SJCRH30 (cell line): Measurements from ENCODE around the gene COL12A1. TPM values are rescaled to one million over a fixed set of nuclear protein-coding genes. Genes with fewer than 3 reads are reported as not detected.
A peak's percentile ranks its signal among the peaks of the same experiment; 100 is the strongest.

Source experiments
- DNase-seq, 2 experiments: peaks; one replicate each; pipeline ENCODE4 v3.0.0-alpha.2; 2015 to 2020
- H3K27ac ChIP-seq: fragments of 250-450 bp; sonication (Bioruptor Pico); 2 replicates; pipeline ENCODE4 v1.5.1; 2020; ENCODE audit warnings: mild to moderate bottlenecking, moderate library complexity
- H3K27me3 ChIP-seq: fragments of 250-450 bp; sonication (Bioruptor Pico); 2 replicates; pipeline ENCODE4 v1.5.1; 2020; ENCODE audit warnings: mild to moderate bottlenecking, moderate library complexity
- H3K36me3 ChIP-seq: fragments of 250-450 bp; sonication (Bioruptor Pico); 2 replicates; pipeline ENCODE4 v1.5.1; 2020; ENCODE audit warnings: mild to moderate bottlenecking, moderate library complexity
- H3K4me1 ChIP-seq: fragments of 250-450 bp; sonication (Bioruptor Pico); 2 replicates; pipeline ENCODE4 v1.5.1; 2020; ENCODE audit warnings: mild to moderate bottlenecking, moderate library complexity
- H3K4me3 ChIP-seq: fragments of 250-450 bp; sonication (Bioruptor Pico); 2 replicates; pipeline ENCODE4 v1.5.1; 2020; ENCODE audit warnings: mild to moderate bottlenecking, moderate library complexity
- H3K9me3 ChIP-seq: fragments of 250-450 bp; sonication (Bioruptor Pico); replicated peaks from 2 replicates; pipeline ENCODE4 v1.5.1; 2020; ENCODE audit warnings: mild to moderate bottlenecking, moderate library complexity
- total RNA-seq: library from RNA; depleted of rRNA; stranded (reverse); fragments of >200 nt; shearing (Covaris generic); gene quantifications from 2 replicates; pipeline ENCODE4 v1.2.3, GENCODE V29; 2014; rRNA removed

The COL12A1 gene
- 60.8 and 62.1 TPM in 2 replicates for total RNA-seq

- Histone ChIP-seq H3K27me3 (no peaks in the 10 kb centered on the region), H3K27ac (peak within 1 kb of the TSS; percentile 80), H3K4me1 (peaks cover 7% of the 10 kb centered on the region; the same call in 1 of the 2 replicates), H3K9me3 (no peaks in the 10 kb centered on the region), H3K4me3 (peak within 1 kb of the TSS; percentile 77), H3K36me3 (no peaks in the 10 kb centered on the region)
- peak; percentile 88 to 92 for DNase-seq
Measured at GRCh38 chr6:75205776-75206575, at the start of gene COL12A1. Gene COL12A1 (minus strand): TSS chr6:75206053. CDS start chr6:75202792, 3,261 bp downstream.

DNA sequence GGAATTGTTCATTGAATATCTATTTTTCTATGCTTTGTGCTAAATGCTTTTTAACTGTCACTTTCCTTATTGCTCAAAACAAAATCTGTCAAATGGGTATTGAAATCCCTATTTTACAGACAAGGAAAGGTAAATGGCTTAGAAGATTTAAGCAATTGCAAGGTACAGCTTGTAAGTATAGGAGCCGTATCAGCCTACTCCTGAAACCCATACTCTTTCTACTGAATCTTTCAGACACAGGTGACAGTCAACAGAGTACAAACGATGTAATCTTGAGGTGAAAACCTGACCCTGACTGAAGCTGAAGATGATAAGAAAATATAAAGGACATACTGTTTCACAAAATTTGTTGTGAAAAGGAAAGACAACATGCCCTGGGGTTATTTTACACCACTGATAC lies 44.7 kb upstream of the COL12A1 start:
- H3K27ac ChIP-seq: no peak overlapping the region
- peaks cover 9% of the 10 kb centered on the region; the same call in 1 of the 2 replicates for H3K36me3 ChIP-seq
- H3K27me3 ChIP-seq: no peaks in the 10 kb centered on the region
- no peaks in the 10 kb centered on the region for H3K9me3 ChIP-seq
- no peak for DNase-seq
- no peak overlapping the region for H3K4me3 ChIP-seq
- H3K4me1 ChIP-seq: no peaks in the 10 kb centered on the region

GRCh38 chr6:75249837-75250236 lies 44.0 kb upstream of the COL12A1 start:
- no peak overlapping the region for H3K4me3 ChIP-seq
- H3K4me1 ChIP-seq: no peaks in the 10 kb centered on the region
- no peaks in the 10 kb centered on the region for H3K9me3 ChIP-seq
- peaks cover 6% of the 10 kb centered on the region; the same call in 1 of the 2 replicates for H3K36me3 ChIP-seq
- no peak for DNase-seq
- H3K27ac ChIP-seq: no peak overlapping the region
- H3K27me3 ChIP-seq: no peaks in the 10 kb centered on the region

DNA sequence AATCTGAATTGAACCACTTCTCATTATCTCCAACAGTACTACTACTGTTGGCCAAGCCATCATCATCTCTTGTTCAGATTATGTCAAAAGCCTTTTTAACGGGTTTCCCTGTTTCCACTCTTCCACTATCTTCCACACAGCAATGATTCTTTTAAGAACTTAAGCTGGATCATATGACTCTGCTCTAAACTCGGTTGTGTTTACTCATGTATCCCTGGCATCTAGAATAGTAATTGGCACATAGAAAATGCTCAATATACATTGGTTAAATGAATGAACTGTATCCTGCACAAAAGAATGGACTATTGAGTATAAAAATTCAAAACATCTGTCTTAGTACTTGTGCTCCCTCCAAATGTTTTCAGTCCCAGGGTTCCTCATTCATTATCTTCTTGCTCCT lies 40.5 kb upstream of the COL12A1 start:
- DNase-seq: no peak
- no peaks in the 10 kb centered on the region for H3K9me3 ChIP-seq
- no peaks in the 10 kb centered on the region for H3K36me3 ChIP-seq
- no peaks in the 10 kb centered on the region for H3K4me1 ChIP-seq
- H3K27me3 ChIP-seq: no peaks in the 10 kb centered on the region
- no peak overlapping the region for H3K27ac ChIP-seq
- no peak overlapping the region for H3K4me3 ChIP-seq

GRCh38 chr6:75244063-75244584 lies 38.3 kb upstream of the COL12A1 start:
- H3K4me1 ChIP-seq: no peaks in the 10 kb centered on the region
- peaks cover 16% of the 10 kb centered on the region for H3K36me3 ChIP-seq
- no peaks in the 10 kb centered on the region for H3K9me3 ChIP-seq
- no peaks in the 10 kb centered on the region for H3K27me3 ChIP-seq
- peak overlapping the region; percentile 72 for H3K27ac ChIP-seq
- H3K4me3 ChIP-seq: peak overlapping the region; percentile 73
- no peak for DNase-seq

GRCh38 chr6:75243333-75244062 lies 37.6 kb upstream of the COL12A1 start, which contains the start of gene COX7A2:
Gene COX7A2 (minus strand): TSS chr6:75243801. CDS start chr6:75243734, 67 bp downstream.
- DNase-seq: peak; percentile 91 to 97
- H3K27ac ChIP-seq: peak within 1 kb of the TSS; percentile 72
- peaks cover 21% of the 10 kb centered on the region for H3K36me3 ChIP-seq
- H3K27me3 ChIP-seq: no peaks in the 10 kb centered on the region
- no peaks in the 10 kb centered on the region for H3K9me3 ChIP-seq
- peak within 1 kb of the TSS; percentile 73 for H3K4me3 ChIP-seq
- H3K4me1 ChIP-seq: no peaks in the 10 kb centered on the region

DNA sequence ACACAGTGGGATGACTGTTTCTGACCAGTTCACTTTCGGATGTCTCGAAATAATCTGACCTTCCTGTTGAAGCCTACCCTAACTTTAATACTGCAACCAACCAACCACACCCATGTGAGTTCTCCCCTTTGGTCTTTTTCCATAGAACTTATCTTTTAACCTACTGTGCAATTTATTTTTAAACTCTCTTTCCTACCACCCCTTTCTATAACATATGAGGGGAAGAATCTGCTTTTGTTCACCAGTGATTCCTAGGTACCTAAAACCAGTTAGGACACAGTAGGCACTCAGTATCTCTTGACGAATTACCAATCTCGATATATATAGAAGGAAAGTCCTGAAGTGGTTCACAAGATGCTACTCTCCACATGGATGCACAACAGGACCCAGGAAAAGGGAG lies 30.8 kb upstream of the COL12A1 start:
- Histone ChIP-seq H3K9me3 (no peaks in the 10 kb centered on the region), H3K36me3 (peaks cover 37% of the 10 kb centered on the region)

DNA sequence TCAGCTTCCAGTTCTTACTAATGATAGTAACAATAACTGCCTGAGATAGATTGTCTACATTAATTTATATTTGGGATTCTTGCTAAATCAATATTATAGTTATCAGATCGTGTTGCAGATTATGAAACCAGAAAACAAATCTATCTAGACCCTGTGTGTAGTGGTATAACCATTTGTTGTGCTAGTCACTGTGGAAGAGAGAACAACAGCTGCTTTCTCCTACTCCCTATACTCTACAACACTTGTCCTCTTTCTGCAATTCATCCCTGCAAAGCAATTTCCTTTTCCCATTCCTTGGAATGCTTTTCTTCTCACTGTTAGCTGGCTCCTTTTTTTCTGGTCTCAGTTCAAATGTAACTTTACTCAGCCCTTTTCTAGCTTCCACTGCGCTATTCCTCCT lies 29.4 kb upstream of the COL12A1 start:
- Histone ChIP-seq H3K4me3 (no peak overlapping the region), H3K36me3 (peaks cover 26% of the 10 kb centered on the region), H3K27ac (no peak overlapping the region), H3K9me3 (no peaks in the 10 kb centered on the region), H3K27me3 (no peaks in the 10 kb centered on the region), H3K4me1 (peaks cover 8% of the 10 kb centered on the region)
- peak in 1 of 2 experiments; percentile 24 for DNase-seq

More for the DNA sequence above, 30.8 kb upstream of the COL12A1 start:
- no peaks in the 10 kb centered on the region for H3K27me3 ChIP-seq
- no peak overlapping the region for H3K27ac ChIP-seq
- no peak for DNase-seq
- H3K4me3 ChIP-seq: no peak overlapping the region
- H3K4me1 ChIP-seq: peaks cover 5% of the 10 kb centered on the region

- no peaks in the 10 kb centered on the region for H3K9me3 ChIP-seq
- DNase-seq: no peak
Measured at GRCh38 chr6:75234126-75234865, 28.4 kb upstream of the COL12A1 start.

DNA sequence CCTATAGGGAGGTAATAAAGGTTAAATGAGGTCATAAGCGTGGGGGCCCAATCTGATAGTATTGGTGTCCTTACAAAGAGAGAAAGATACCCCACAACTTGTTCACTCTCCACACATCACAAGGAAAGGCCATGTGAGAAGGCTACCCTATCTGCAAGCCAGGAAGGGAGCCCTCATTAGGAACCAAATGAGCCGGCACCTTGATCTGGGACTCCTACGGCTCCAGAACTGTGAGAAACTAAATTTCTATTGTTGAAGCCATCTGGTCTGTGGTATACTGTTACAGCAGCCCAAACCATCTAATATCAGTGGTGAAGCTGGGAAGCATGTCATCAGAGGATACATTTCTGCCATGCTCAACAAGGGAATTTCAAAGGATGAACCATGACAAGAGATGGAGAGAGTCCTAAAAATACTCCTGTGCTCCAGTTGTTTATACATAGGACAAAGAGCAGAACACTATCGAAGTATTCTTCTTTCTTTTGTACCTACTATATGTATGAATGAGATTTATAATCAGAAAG lies 27.3 kb upstream of the COL12A1 start:
- Histone ChIP-seq H3K27me3 (no peaks in the 10 kb centered on the region), H3K4me3 (no peak overlapping the region), H3K36me3 (peaks cover 14% of the 10 kb centered on the region), H3K9me3 (no peaks in the 10 kb centered on the region), H3K4me1 (peaks cover 8% of the 10 kb centered on the region), H3K27ac (no peak overlapping the region)
- no peak for DNase-seq

More at GRCh38 chr6:75234126-75234865, 28.4 kb upstream of the COL12A1 start:
- H3K4me1 ChIP-seq: peaks cover 8% of the 10 kb centered on the region
- H3K4me3 ChIP-seq: no peak overlapping the region
- peaks cover 22% of the 10 kb centered on the region for H3K36me3 ChIP-seq
- no peak overlapping the region for H3K27ac ChIP-seq
- no peaks in the 10 kb centered on the region for H3K27me3 ChIP-seq

DNA sequence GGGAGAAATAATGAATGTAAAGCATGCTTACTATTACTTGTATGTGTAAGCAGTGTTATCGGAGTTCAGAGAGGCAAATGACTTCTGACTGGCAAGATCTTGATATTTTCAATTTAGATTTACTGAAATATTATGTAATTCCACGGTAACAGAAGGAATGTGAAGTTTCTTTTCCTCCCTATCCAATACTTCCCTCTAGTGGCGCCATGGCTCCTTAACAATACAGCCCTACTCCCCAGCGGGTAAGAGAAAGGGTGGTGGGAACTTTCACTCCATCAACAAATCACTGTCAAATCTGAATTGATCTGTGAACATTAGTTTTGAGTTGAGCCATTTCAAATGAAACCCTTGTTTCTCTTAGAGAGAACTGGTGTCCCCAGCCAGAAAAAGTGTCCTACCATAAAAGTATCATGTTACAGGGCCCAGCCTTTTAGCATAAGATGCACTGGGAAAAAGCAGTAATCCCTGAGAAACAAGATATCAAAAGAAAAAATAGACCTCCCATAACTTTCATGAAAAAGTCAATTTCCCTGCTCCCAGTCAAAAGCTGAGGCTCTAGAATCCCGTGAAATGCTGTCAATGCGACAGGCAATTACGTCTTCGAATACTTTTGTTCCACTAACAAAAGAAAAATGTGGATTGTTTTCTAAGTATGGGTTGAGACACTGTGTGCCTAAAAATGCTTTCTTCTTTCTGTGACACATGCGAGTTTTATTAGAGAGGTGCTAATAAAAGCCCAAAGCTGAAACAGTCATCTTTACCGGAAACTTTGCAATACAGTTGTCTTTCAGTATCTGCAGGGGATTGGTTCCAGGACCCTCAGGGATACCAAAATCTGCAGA lies 24.9 kb upstream of the COL12A1 start:
- Histone ChIP-seq H3K27me3 (no peaks in the 10 kb centered on the region), H3K36me3 (no peaks in the 10 kb centered on the region), H3K9me3 (no peaks in the 10 kb centered on the region), H3K4me1 (peaks cover 7% of the 10 kb centered on the region), H3K4me3 (no peak overlapping the region), H3K27ac (no peak overlapping the region)
- peak; percentile 45 to 68 for DNase-seq

DNA sequence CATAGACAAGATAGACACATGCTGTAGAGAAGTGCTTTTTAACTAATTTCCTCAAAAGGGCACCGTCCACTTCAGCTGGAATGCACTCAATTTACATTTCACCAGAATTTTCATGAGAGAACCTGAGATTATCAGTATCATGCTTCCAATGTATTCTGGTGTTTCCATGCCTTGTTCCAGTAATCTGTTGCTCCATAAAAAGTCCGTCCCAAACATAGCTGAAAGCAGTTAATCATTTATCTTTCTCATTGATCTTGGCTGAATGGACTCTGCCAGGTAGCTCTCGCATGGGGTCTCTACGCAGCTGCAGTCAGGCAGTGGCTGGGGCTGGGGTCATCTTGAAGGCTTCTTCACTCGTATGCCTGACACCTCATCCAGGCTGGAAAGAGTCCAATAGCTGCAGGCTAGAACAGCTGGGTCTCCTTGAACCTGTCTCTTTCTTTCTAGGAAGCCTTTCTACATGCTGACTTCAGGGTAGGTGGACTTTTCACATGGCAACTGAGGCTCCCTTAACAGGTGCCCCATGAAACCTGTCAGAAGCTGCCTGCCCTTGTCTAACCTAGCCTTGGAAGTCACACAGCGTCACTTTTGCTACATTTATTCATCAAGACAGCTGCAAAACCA lies 18.6 kb upstream of the COL12A1 start:
- Histone ChIP-seq H3K27ac (no peak overlapping the region), H3K9me3 (no peaks in the 10 kb centered on the region), H3K36me3 (no peaks in the 10 kb centered on the region), H3K27me3 (no peaks in the 10 kb centered on the region), H3K4me3 (no peak overlapping the region), H3K4me1 (peaks cover 7% of the 10 kb centered on the region; the same call in 1 of the 2 replicates)
- peak; percentile 40 to 68 for DNase-seq

- no peaks in the 10 kb centered on the region for H3K9me3 ChIP-seq
- H3K27ac ChIP-seq: no peak overlapping the region
- no peaks in the 10 kb centered on the region for H3K36me3 ChIP-seq
- no peaks in the 10 kb centered on the region for H3K27me3 ChIP-seq
- no peak overlapping the region for H3K4me3 ChIP-seq
- H3K4me1 ChIP-seq: peaks cover 7% of the 10 kb centered on the region; the same call in 1 of the 2 replicates
- DNase-seq: no peak
Measured at GRCh38 chr6:75223428-75223827, 17.6 kb upstream of the COL12A1 start.
